GM12878 (cell line): ENCODE data around the gene RALGAPA1. TPM values are rescaled to one million over a fixed set of nuclear protein-coding genes. Genes with fewer than 3 reads are reported as not detected.

ENCODE experiments used
- ATAC-seq: fragments of 200-7000 bp; cut with Tn5 transposase; 3 replicates; pipeline ENCODE4 v1.9.1; 2020; ENCODE audit warnings: mild to moderate bottlenecking, moderate library complexity
- BruUV-seq: library from RNA; stranded (reverse); fragments of 400-500 nt; replicated peaks from 2 replicates; lab custom pipeline; 2021; lab: Mats Ljungman, UMichigan
- CTCF ChIA-PET: fragments of 300-600 bp; sonication (Branson Sonifier 250); formaldehyde crosslinking; extraction: SDS; loops from one replicate; lab custom pipeline; 2021; ENCODE audit warnings: inconsistent platforms; lab: Yijun Ruan, JAX
- POLR2A ChIA-PET: fragments of 350-600 bp; formaldehyde crosslinking; extraction: SDS; loops from one replicate; lab custom pipeline; 2021; ENCODE audit warnings: inconsistent platforms; lab: Charles Lee
- RAD21 ChIA-PET: fragments of 300-600 bp; sonication (Branson Sonifier 250); formaldehyde crosslinking; loops from one replicate; lab custom pipeline; 2023; ENCODE audit warnings: antibody characterized with exemption; ENCODE audit not compliant: unreplicated experiment; lab: Charles Lee
- SMC1A ChIA-PET: fragments of 300-600 bp; sonication (Branson Sonifier 250); formaldehyde crosslinking; loops from one replicate; lab custom pipeline; 2023; ENCODE audit not compliant: unreplicated experiment, uncharacterized antibody; lab: Charles Lee
- DNase-seq: peaks from one replicate; pipeline ENCODE4 v3.0.0-alpha.2; 2011; ENCODE audit warnings: low read depth, low spot score
- FAIRE-seq: peaks from 3 replicates; lab custom pipeline; 2011; peaks lifted over from hg19 to GRCh38; lab: Jason Lieb, UNC
- H2AFZ ChIP-seq: 2 replicates; pipeline ENCODE4 v1.6.0; 2011; ENCODE audit warnings: low read depth, low read length, control low read depth; ENCODE audit not compliant: control insufficient read depth
- H3K27ac ChIP-seq: 2 replicates; pipeline ENCODE4 v1.5.1; 2011; ENCODE audit warnings: control low read depth; ENCODE audit not compliant: control insufficient read depth, insufficient read depth
- H3K27me3 ChIP-seq, 2 experiments: replicated peaks in 1 of 2; 2 replicates each; pipeline versions ENCODE4 v1.6.0 to v1.6.1; 2011; ENCODE audit warnings: low read length in 1 of 2; ENCODE audit not compliant: control insufficient read depth in 2 of 2, insufficient read depth in 2 of 2
- H3K36me3 ChIP-seq, 2 experiments: 2 replicates each; pipeline ENCODE4 v1.5.1; 2011; ENCODE audit warnings: low read length in 1 of 2; ENCODE audit not compliant: control insufficient read depth in 2 of 2, insufficient read depth in 2 of 2
- H3K4me1 ChIP-seq: 2 replicates; pipeline ENCODE4 v1.6.1; 2011; ENCODE audit warnings: mild to moderate bottlenecking, low read length, moderate library complexity, mixed read lengths; ENCODE audit not compliant: control insufficient read depth, insufficient read depth
- H3K4me2 ChIP-seq: 2 replicates; pipeline ENCODE4 v1.6.0; 2011; ENCODE audit warnings: control low read depth; ENCODE audit not compliant: control insufficient read depth, insufficient read depth
- H3K4me3 ChIP-seq: fragments of 200-600 bp; sonication (generic); 2 replicates; pipeline ENCODE4 v1.5.1; 2016
- H3K79me2 ChIP-seq: 2 replicates; pipeline ENCODE4 v1.6.0; 2011; ENCODE audit warnings: low read length; ENCODE audit not compliant: control insufficient read depth, insufficient read depth
- H3K9ac ChIP-seq: 2 replicates; pipeline ENCODE4 v1.8.0; 2011; ENCODE audit warnings: low read length, control low read depth, mixed read lengths; ENCODE audit not compliant: control insufficient read depth, insufficient read depth
- H3K9me3 ChIP-seq: replicated peaks from 3 replicates; pipeline ENCODE4 v1.5.1; 2011; ENCODE audit warnings: mild to moderate bottlenecking, low read length; ENCODE audit not compliant: control insufficient read depth, insufficient read depth
- H4K20me1 ChIP-seq: 2 replicates; pipeline ENCODE4 v1.6.0; 2011; ENCODE audit not compliant: control insufficient read depth, insufficient read depth
- CHD4 ChIP-seq: fragments of 200-600 bp; sonication (generic); IDR thresholded peaks from 2 replicates; pipeline ENCODE4 v1.6.1; 2016; ENCODE audit warnings: mild to moderate bottlenecking
- MTA3 ChIP-seq: IDR thresholded peaks from 2 replicates; pipeline ENCODE4 v1.6.1; 2012; ENCODE audit warnings: low read length, inconsistent platforms, borderline replicate concordance
- in situ Hi-C: fragments of 300-500 bp; cut with MboI; formaldehyde crosslinking; loops from 9 replicates; pipeline ENCODE4 v1.14.3; 2018; ENCODE audit warnings: mixed read lengths
- intact Hi-C: fragments of 100-400 bp; cut with micrococcal nuclease; formaldehyde crosslinking; loops from one replicate; pipeline ENCODE4 v1.14.2; 2022; ENCODE audit not compliant: unreplicated experiment
- polyA plus RNA-seq, 11 experiments: library from polyadenylated mRNA; depleted of rRNA in 4 of 11; unstranded in 6 of 11; stranded (reverse) in 5 of 11; fragments of >200 nt; fragmentation: Nextera tagmentation in 4 of 11; fragmentation: Illumina TruSeq in 1 of 11; extraction: Ambion mirVana in 4 of 11; extraction: Trizol in 1 of 11; gene quantifications; 1 replicate in 1 of 11; 2 replicates in 10 of 11; pipeline versions ENCODE4 v1.2.1 to v1.2.3, GENCODE V29; 2011 to 2016; ENCODE audit warnings: inconsistent platforms in 2 of 11, missing spikeins in 2 of 11, low read depth in 1 of 11
- small RNA-seq: library from RNA; depleted of rRNA; stranded (forward); fragments of <200 nt; gene quantifications from one replicate; pipeline ENCODE3, GENCODE V24; 2014
- total RNA-seq, 4 experiments: library from RNA; depleted of rRNA in 3 of 4; stranded (reverse); fragments of >200 nt in 3 of 4; fragmentation: Illumina TruSeq in 1 of 4; extraction: Trizol in 1 of 4; gene quantifications; 2 replicates each; pipeline versions ENCODE4 v1.2.1 to v1.2.3, GENCODE V29; 2013 to 2021

Gene RALGAPA1
- total and polyA plus RNA-seq, 10 of the 15 experiments (the other 5 are each of a cell fraction or from before 2014, with no cell fraction given), result 5.6 to 26.7 (median 14.7) TPM

DNA sequence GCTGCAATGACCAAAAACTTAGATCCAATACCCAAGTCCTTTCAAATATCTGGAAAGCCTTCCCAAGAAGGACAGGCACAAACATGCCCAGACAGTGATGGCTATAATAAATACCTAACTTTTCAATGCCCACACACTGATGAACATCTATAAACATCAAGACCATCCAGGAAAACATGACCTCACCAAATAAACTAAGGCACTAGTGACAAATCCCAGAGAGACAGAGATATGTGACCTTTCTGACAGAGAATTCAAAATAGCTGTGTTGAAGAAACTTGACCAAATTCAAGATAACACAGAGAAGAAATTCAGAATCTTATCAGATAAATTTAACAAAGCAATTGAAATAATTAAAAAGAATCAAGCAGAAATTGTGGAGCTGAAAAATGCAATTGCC, 313.8 kb downstream of the RALGAPA1 start:
- Histone ChIP-seq H3K4me2 (no peak overlapping the region), H3K4me1 (no peaks in the 10 kb centered on the region), H2AFZ (no peak overlapping the region), H3K27ac (no peak overlapping the region), H3K9me3 (no peaks in the 10 kb centered on the region), H3K36me3 (no peaks in the 10 kb centered on the region), H3K4me3 (no peak overlapping the region), H3K9ac (no peak overlapping the region), H3K27me3 (no peaks in the 10 kb centered on the region), H3K79me2 (no peaks in the 10 kb centered on the region), H4K20me1 (no peaks in the 10 kb centered on the region)
- no TSS peak for BruUV-seq
- intact Hi-C loops, result no loop called here
- ATAC-seq, result no peak
- no peak for TF ChIP-seq CHD4
- no peak for DNase-seq
- in situ Hi-C loops, result no loop called here
- POLR2A ChIA-PET, result no interaction called here
- FAIRE-seq, result no peak
- CTCF ChIA-PET, result interaction anchor here (1.6 kb wide), 1 partner anchor 73 kb away, joined by 3 read pairs; no protein-coding TSS in a partner anchor
- SMC1A ChIA-PET, result interaction anchor here (0.6 kb wide), 1 partner anchor 360 kb away, joined by 3 read pairs; no protein-coding TSS in a partner anchor
- RAD21 ChIA-PET, result no interaction called here

DNA sequence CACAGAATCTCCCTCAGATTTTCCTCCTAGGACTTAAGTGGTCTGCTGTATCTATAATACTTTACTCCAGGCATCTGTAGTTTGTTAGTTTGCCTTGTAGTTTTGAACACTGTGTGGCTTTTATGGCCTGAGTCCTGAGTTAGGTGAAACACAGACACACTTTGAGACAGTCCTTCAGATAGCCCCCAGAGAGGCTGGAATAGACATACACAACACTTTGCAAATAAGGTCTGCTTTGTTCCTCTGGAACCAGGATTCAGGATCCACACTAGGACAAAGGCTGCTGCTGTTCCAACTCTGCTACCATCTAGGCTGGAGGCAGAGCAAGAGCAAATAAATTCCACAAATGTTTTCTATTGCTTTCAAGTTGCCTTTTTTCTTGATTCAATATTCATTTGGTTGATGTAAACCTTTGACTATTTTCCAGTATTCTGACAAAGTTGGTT, 316.5 kb downstream of the RALGAPA1 start:
- no peak for TF ChIP-seq MTA3
- ChIA-PET CTCF (no interaction called here), POLR2A (no interaction called here), SMC1A (no interaction called here), RAD21 (no interaction called here)
- no peak overlapping the region for H3K4me2 ChIP-seq
- in situ Hi-C loops, result no loop called here
- H4K20me1 ChIP-seq, result no peaks in the 10 kb centered on the region
- intact Hi-C loops, result no loop called here
- no peaks in the 10 kb centered on the region for H3K4me1 ChIP-seq
- H3K4me3 ChIP-seq, result no peak overlapping the region
- H3K36me3 ChIP-seq, result no peaks in the 10 kb centered on the region
- H2AFZ ChIP-seq, result no peak overlapping the region
- ATAC-seq (no peak), DNase-seq (no peak), FAIRE-seq (no peak)
- no peaks in the 10 kb centered on the region for H3K79me2 ChIP-seq
- no peak overlapping the region for H3K9ac ChIP-seq
- no peaks in the 10 kb centered on the region for H3K9me3 ChIP-seq
- no TSS peak for BruUV-seq
- no peaks in the 10 kb centered on the region for H3K27me3 ChIP-seq
- no peak overlapping the region for H3K27ac ChIP-seq

Small RNA genes within 50 kb of the gene (small RNA-seq; reads per million reads assigned to genes)
- gene RF00322, result not detected

Other genes starting within 250 kb of the RALGAPA1 start
- 5.3 and 6.9 TPM in 2 replicates for gene BRMS1L, start 17.0 kb upstream of the RALGAPA1 start, total RNA-seq (2014; rRNA removed)
- gene BRMS1L, start 17.0 kb upstream of the RALGAPA1 start, total RNA-seq (2014; rRNA removed; fragmentation: Illumina TruSeq; extraction: Trizol), result 8.6 and 11.7 TPM in 2 replicates
- gene BRMS1L, start 17.0 kb upstream of the RALGAPA1 start, total RNA-seq (2021), result 6.0 and 6.3 TPM in 2 replicates
- 7.8 and 12.8 TPM in 2 replicates for gene BRMS1L, start 17.0 kb upstream of the RALGAPA1 start, polyA plus RNA-seq (2011; rRNA removed)
- 11.6 and 11.8 TPM in 2 replicates for gene BRMS1L, start 17.0 kb upstream of the RALGAPA1 start, polyA plus RNA-seq (2014; fragmentation: Illumina TruSeq; extraction: Trizol)
- 1 to 10 TPM; 7.6 to 8.0 TPM for gene BRMS1L, start 17.0 kb upstream of the RALGAPA1 start, polyA plus RNA-seq (2014; fragmentation: Nextera tagmentation; extraction: Ambion mirVana)
- gene BRMS1L, start 17.0 kb upstream of the RALGAPA1 start, polyA plus RNA-seq (2014; rRNA removed), result 6.6 and 9.3 TPM in 2 replicates
- 10 to 100 TPM; 22.2 to 26.7 TPM for gene BRMS1L, start 17.0 kb upstream of the RALGAPA1 start, polyA plus RNA-seq (2016; fragmentation: Nextera tagmentation; extraction: Ambion mirVana)